OCI-LY3 (cell line): ENCODE data around the gene UNC45A.

Experiments
- EZH2phosphoT487 ChIP-seq: fragments of 200-600 bp; shearing (Covaris generic); IDR thresholded peaks from 2 replicates; pipeline ENCODE4 v1.6.1; 2018; ENCODE audit warnings: antibody characterized with exemption, mixed run types, low read depth
- TF ChIP-seq, protein P1 (sequence below): fragments of 200-600, 300-600 bp; sonication (generic); IDR thresholded peaks from 2 replicates; pipeline ENCODE4 v1.5.1; 2014; ENCODE audit warnings: antibody characterized with exemption, low read length, low read depth

DNA sequence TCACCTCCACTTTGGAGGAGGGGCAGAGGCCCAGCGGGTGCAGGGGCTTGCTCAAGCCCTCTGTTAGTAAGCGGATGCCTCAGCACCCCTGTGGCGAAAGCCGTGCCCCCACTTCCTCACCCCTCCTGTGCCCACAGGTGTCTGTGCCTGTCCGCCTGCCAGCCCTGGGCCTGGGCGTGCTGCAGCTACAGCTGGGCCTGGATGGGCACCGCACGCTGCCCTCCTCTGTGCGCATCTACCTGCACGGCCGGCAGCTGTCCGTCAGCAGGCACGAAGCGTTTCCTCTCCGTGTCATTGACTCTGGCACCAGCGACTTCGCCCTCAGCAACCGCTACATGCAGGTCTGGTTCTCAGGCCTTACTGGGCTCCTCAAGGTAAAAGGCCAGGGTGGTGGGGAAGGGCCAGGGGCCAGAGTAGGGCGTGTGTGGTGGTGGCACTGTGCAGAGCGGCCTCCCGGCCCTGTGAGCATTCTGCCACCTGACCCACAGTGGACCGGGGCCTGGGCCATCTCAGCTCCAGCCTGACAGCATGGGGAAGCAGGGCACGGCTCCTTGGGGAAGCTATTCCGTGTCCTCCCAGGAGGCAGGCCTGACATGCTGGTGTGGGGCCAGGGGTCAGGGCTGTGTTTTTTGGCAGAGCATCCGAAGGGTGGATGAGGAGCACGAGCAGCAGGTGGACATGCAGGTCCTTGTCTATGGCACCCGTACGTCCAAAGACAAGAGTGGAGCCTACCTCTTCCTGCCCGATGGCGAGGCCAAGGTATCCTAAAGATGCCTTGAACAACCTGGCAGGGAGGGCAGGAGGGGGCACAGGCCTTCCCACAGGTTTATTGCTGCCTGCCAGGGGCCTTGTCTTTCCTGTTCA is 22.9 kb upstream of the UNC45A start:
- TF ChIP-seq, protein P1, sequence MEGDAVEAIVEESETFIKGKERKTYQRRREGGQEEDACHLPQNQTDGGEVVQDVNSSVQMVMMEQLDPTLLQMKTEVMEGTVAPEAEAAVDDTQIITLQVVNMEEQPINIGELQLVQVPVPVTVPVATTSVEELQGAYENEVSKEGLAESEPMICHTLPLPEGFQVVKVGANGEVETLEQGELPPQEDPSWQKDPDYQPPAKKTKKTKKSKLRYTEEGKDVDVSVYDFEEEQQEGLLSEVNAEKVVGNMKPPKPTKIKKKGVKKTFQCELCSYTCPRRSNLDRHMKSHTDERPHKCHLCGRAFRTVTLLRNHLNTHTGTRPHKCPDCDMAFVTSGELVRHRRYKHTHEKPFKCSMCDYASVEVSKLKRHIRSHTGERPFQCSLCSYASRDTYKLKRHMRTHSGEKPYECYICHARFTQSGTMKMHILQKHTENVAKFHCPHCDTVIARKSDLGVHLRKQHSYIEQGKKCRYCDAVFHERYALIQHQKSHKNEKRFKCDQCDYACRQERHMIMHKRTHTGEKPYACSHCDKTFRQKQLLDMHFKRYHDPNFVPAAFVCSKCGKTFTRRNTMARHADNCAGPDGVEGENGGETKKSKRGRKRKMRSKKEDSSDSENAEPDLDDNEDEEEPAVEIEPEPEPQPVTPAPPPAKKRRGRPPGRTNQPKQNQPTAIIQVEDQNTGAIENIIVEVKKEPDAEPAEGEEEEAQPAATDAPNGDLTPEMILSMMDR, result no peak
- no peak for TF ChIP-seq EZH2phosphoT487
